ENCODE results near the gene SAMD3.
A peak's percentile ranks its signal among the peaks of the same experiment; 100 is the strongest.

The SAMD3 gene

DNA sequence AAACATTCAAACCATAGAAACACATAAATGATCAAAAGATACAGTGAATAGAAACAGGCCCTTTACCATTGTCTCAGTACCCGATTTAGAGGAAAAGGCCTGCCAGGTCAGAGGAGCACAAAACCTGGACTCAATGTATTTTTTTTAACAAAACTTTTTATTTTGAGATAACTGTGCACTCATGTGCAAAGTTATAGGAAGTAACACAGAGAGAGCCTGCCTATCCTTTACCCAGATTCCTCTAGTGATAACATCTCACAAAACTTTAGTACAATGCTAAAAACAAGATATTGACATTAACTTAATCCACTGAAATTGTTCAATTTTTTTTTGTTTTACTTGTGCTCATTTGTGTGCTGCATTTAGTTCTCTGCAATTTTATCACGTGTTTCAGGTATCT, 36.8 kb upstream of the SAMD3 start:
- peak overlapping the region; percentile 83; the same call in 1 of the 2 replicates for H2AFZ ChIP-seq (ENCODE audit: low read depth)
- H4K20me1 ChIP-seq (ENCODE audit: insufficient read depth), result no peaks in the 10 kb centered on the region
- no peaks in the 10 kb centered on the region for H3K27me3 ChIP-seq (ENCODE audit: insufficient read depth, low read depth)
- peaks cover 7% of the 10 kb centered on the region; the same call in 1 of the 2 replicates for H3K79me2 ChIP-seq (ENCODE audit: insufficient read depth, low read depth)
- peak overlapping the region; percentile 85; the same call in 1 of the 2 replicates for H3K9ac ChIP-seq
- H3K27ac ChIP-seq, result peak overlapping the region; percentile 92
- H3K36me3 ChIP-seq (ENCODE audit: insufficient read depth), result no peaks in the 10 kb centered on the region
- peaks cover 28% of the 10 kb centered on the region for H3K4me1 ChIP-seq (ENCODE audit: low read depth, poor library complexity, severe bottlenecking)
- peak overlapping the region; percentile 79 for H3K4me2 ChIP-seq
- no peak for TF ChIP-seq CTCF (conservative IDR thresholded peaks at IDR 0.05; ENCODE audit: low read depth, low read length)
- H3K4me3 ChIP-seq (IDR thresholded peaks at IDR 0.05; ENCODE audit: insufficient read depth, low read depth, low read length), result no peak overlapping the region

DNA sequence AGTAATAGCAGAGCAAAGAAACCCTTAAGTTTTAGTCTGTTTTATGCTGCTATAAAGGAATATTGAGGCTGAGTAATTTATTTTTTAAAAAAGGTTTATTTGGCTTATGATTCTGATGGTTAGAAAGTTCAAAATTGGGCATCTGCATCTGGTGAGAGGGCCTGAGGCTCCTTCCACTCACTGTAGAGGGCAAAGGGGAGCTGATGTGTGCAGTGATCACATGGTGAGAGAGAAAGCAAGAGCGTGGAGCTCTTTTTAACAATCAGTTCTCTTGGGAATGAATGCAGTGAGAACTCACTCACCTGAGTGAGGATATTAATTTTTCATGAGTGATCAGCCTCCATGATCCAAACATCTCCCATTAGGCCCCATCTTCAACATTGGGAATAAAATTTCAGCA, 36.4 kb upstream of the SAMD3 start:
- no peak overlapping the region for H3K9ac ChIP-seq
- H3K4me2 ChIP-seq, result no peak overlapping the region
- no peaks in the 10 kb centered on the region for H4K20me1 ChIP-seq (ENCODE audit: insufficient read depth)
- no peaks in the 10 kb centered on the region for H3K36me3 ChIP-seq (ENCODE audit: insufficient read depth)
- no peak for TF ChIP-seq CTCF (conservative IDR thresholded peaks at IDR 0.05; ENCODE audit: low read depth, low read length)
- no peak overlapping the region for H2AFZ ChIP-seq (ENCODE audit: low read depth)
- H3K27ac ChIP-seq, result peak overlapping the region; percentile 92; the same call in 1 of the 2 replicates
- H3K4me1 ChIP-seq (ENCODE audit: low read depth, poor library complexity, severe bottlenecking), result peaks cover 28% of the 10 kb centered on the region
- H3K4me3 ChIP-seq (IDR thresholded peaks at IDR 0.05; ENCODE audit: insufficient read depth, low read depth, low read length), result no peak overlapping the region
- H3K27me3 ChIP-seq (ENCODE audit: insufficient read depth, low read depth), result no peaks in the 10 kb centered on the region
- peaks cover 7% of the 10 kb centered on the region; the same call in 1 of the 2 replicates for H3K79me2 ChIP-seq (ENCODE audit: insufficient read depth, low read depth)

DNA sequence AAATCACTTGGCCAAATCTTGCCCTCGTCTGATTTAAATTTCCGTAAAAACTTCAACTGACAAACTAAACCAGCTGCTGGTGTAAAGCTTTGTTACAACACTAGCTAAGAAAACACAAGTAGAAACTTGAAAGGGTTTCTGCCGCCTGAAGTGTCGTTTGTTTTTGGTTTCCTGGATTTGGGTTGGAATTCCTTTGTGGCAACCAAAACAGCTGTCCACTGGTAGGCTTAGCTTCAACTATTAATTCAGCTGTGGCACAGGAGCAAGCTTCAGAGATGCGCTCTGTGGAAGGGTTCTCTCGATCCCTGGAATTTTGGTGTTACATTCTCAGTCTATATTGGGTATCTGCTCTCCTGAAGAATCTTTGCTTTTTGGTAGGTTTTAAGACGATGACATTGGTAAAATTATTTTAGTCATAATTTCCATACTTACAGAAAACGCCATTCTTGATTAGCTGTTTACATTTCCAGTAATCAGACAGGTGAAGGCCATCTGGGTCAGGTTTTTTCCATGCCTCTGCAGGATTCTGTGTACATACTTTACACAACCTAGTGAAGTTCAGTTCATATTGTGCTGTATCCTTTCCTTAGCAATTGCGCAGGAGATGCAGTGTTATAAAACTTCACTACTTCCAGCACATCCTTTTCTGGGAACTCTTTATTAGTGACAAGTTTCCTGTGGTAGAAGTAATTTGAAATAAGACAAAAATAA, 29.9 kb upstream of the SAMD3 start:
- Histone ChIP-seq H3K9ac (no peak overlapping the region), H3K79me2 (ENCODE audit: insufficient read depth, low read depth) (no peaks in the 10 kb centered on the region), H3K4me3 (IDR thresholded peaks at IDR 0.05; ENCODE audit: insufficient read depth, low read depth, low read length) (no peak overlapping the region), H3K4me1 (ENCODE audit: low read depth, poor library complexity, severe bottlenecking) (no peaks in the 10 kb centered on the region), H4K20me1 (ENCODE audit: insufficient read depth) (no peaks in the 10 kb centered on the region), H2AFZ (ENCODE audit: low read depth) (no peak overlapping the region), H3K36me3 (ENCODE audit: insufficient read depth) (no peaks in the 10 kb centered on the region), H3K27ac (no peak overlapping the region), H3K4me2 (no peak overlapping the region), H3K27me3 (ENCODE audit: insufficient read depth, low read depth) (no peaks in the 10 kb centered on the region)
- no peak for TF ChIP-seq CTCF (conservative IDR thresholded peaks at IDR 0.05; ENCODE audit: low read depth, low read length)

- Histone ChIP-seq H3K4me1 (ENCODE audit: low read depth, poor library complexity, severe bottlenecking) (no peaks in the 10 kb centered on the region), H3K36me3 (ENCODE audit: insufficient read depth) (no peaks in the 10 kb centered on the region), H3K4me3 (IDR thresholded peaks at IDR 0.05; ENCODE audit: insufficient read depth, low read depth, low read length) (no peak overlapping the region), H3K27ac (no peak overlapping the region), H3K79me2 (ENCODE audit: insufficient read depth, low read depth) (no peaks in the 10 kb centered on the region), H4K20me1 (ENCODE audit: insufficient read depth) (no peaks in the 10 kb centered on the region), H3K27me3 (ENCODE audit: insufficient read depth, low read depth) (no peaks in the 10 kb centered on the region), H2AFZ (ENCODE audit: low read depth) (no peak overlapping the region), H3K4me2 (no peak overlapping the region), H3K9ac (no peak overlapping the region)
- TF ChIP-seq CTCF (conservative IDR thresholded peaks at IDR 0.05; ENCODE audit: low read depth, low read length), result no peak
Observed at GRCh38 chr6:130245267-130245666, 22.5 kb upstream of the SAMD3 start.
